IPS-20b (cell line): ENCODE data around the gene KIRREL3.

Source experiments
- H3K27ac ChIP-seq: one replicate; pipeline ENCODE4 v1.5.1; 2013; ENCODE audit warnings: low read length
- H3K27me3 ChIP-seq: 2 replicates; pipeline ENCODE4 v1.6.1; 2013; ENCODE audit warnings: mild to moderate bottlenecking, low read length, inconsistent platforms; ENCODE audit not compliant: insufficient read depth
- H3K36me3 ChIP-seq: 2 replicates; pipeline ENCODE4 v1.6.1; 2013; ENCODE audit warnings: low read depth, mild to moderate bottlenecking, inconsistent platforms, low read length, moderate library complexity; ENCODE audit not compliant: insufficient read depth
- H3K4me1 ChIP-seq: 2 replicates; pipeline ENCODE4 v1.6.1; 2013; ENCODE audit warnings: mild to moderate bottlenecking, control low read depth, inconsistent platforms, low read length, moderate library complexity; ENCODE audit not compliant: insufficient read depth
- H3K4me3 ChIP-seq: 2 replicates; pipeline ENCODE4 v1.5.1; 2013; ENCODE audit warnings: mild to moderate bottlenecking, low read length, inconsistent platforms
- H3K9ac ChIP-seq: 2 replicates; pipeline ENCODE4 v1.6.1; 2013; ENCODE audit warnings: low read depth, mild to moderate bottlenecking, inconsistent platforms, low read length, moderate library complexity
- H3K9me3 ChIP-seq: 2 replicates; pipeline ENCODE4 v1.6.1; 2013; ENCODE audit warnings: mild to moderate bottlenecking, low read depth, low read length, inconsistent platforms; ENCODE audit not compliant: insufficient read depth

Gene KIRREL3

DNA sequence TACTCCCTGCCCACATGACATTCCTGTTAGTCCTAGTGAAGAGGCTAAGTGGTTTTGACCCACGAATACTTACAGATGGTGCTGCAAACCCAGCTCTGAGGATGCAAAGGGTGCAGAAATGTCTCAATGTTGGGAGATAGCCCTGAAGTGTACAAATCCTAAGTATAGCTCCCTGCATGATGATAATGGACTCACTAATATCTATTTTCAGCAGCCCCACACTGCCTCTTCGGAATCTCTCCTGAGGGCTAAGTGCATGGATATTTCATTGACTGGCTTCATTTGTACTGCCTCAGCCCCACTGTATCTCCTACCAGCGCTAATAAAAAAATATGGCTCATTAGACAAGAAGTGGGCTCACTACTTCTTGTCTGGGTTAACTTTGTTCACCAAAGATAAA, 114.5 kb downstream of the KIRREL3 start:
- Histone ChIP-seq H3K4me3 (no peak overlapping the region), H3K9ac (no peak overlapping the region)

GRCh38 chr11:126884594-126884993, 116.0 kb downstream of the KIRREL3 start:
- H3K27ac ChIP-seq: no peak overlapping the region
- no peaks in the 10 kb centered on the region for H3K27me3 ChIP-seq
- H3K9ac ChIP-seq: no peak overlapping the region
- H3K4me3 ChIP-seq: no peak overlapping the region
- no peaks in the 10 kb centered on the region for H3K9me3 ChIP-seq
- H3K36me3 ChIP-seq: no peaks in the 10 kb centered on the region
- H3K4me1 ChIP-seq: no peaks in the 10 kb centered on the region

More for the DNA sequence above, 114.5 kb downstream of the KIRREL3 start:
- Histone ChIP-seq H3K27me3 (no peaks in the 10 kb centered on the region), H3K4me1 (peaks cover 11% of the 10 kb centered on the region; the same call in 1 of the 2 replicates), H3K27ac (no peak overlapping the region), H3K9me3 (no peaks in the 10 kb centered on the region), H3K36me3 (no peaks in the 10 kb centered on the region)

GRCh38 chr11:126884192-126884591, 116.4 kb downstream of the KIRREL3 start:
- no peaks in the 10 kb centered on the region for H3K9me3 ChIP-seq
- no peaks in the 10 kb centered on the region for H3K27me3 ChIP-seq
- H3K27ac ChIP-seq: no peak overlapping the region
- H3K9ac ChIP-seq: no peak overlapping the region
- H3K36me3 ChIP-seq: no peaks in the 10 kb centered on the region
- no peak overlapping the region for H3K4me3 ChIP-seq
- H3K4me1 ChIP-seq: no peaks in the 10 kb centered on the region

- Histone ChIP-seq H3K27ac (no peak overlapping the region), H3K9me3 (no peaks in the 10 kb centered on the region), H3K9ac (no peak overlapping the region), H3K4me1 (no peaks in the 10 kb centered on the region), H3K36me3 (no peaks in the 10 kb centered on the region), H3K27me3 (no peaks in the 10 kb centered on the region), H3K4me3 (no peak overlapping the region)
These were observed 119.7 kb downstream of the KIRREL3 start for GRCh38 chr11:126880872-126881271.

GRCh38 chr11:126879516-126879915, 121.1 kb downstream of the KIRREL3 start:
- Histone ChIP-seq H3K27ac (no peak overlapping the region), H3K4me1 (no peaks in the 10 kb centered on the region), H3K27me3 (no peaks in the 10 kb centered on the region), H3K36me3 (no peaks in the 10 kb centered on the region), H3K9me3 (no peaks in the 10 kb centered on the region), H3K9ac (no peak overlapping the region), H3K4me3 (no peak overlapping the region)

GRCh38 chr11:126878913-126879482, 121.6 kb downstream of the KIRREL3 start:
- H3K9ac ChIP-seq: no peak overlapping the region
- no peaks in the 10 kb centered on the region for H3K9me3 ChIP-seq
- no peaks in the 10 kb centered on the region for H3K4me1 ChIP-seq
- H3K4me3 ChIP-seq: no peak overlapping the region
- no peaks in the 10 kb centered on the region for H3K27me3 ChIP-seq
- H3K36me3 ChIP-seq: no peaks in the 10 kb centered on the region
- H3K27ac ChIP-seq: no peak overlapping the region

GRCh38 chr11:126874831-126875230, 125.7 kb downstream of the KIRREL3 start:
- Histone ChIP-seq H3K36me3 (no peaks in the 10 kb centered on the region), H3K4me3 (no peak overlapping the region), H3K9me3 (peaks cover 12% of the 10 kb centered on the region; the same call in 1 of the 2 replicates), H3K27me3 (no peaks in the 10 kb centered on the region), H3K9ac (no peak overlapping the region), H3K27ac (no peak overlapping the region), H3K4me1 (no peaks in the 10 kb centered on the region)

- H3K9me3 ChIP-seq: peaks cover 12% of the 10 kb centered on the region; the same call in 1 of the 2 replicates
- H3K27me3 ChIP-seq: no peaks in the 10 kb centered on the region
- H3K27ac ChIP-seq: no peak overlapping the region
- H3K4me3 ChIP-seq: no peak overlapping the region
- no peaks in the 10 kb centered on the region for H3K4me1 ChIP-seq
- no peaks in the 10 kb centered on the region for H3K36me3 ChIP-seq
- no peak overlapping the region for H3K9ac ChIP-seq
These were observed 126.3 kb downstream of the KIRREL3 start for GRCh38 chr11:126874276-126874675.

DNA sequence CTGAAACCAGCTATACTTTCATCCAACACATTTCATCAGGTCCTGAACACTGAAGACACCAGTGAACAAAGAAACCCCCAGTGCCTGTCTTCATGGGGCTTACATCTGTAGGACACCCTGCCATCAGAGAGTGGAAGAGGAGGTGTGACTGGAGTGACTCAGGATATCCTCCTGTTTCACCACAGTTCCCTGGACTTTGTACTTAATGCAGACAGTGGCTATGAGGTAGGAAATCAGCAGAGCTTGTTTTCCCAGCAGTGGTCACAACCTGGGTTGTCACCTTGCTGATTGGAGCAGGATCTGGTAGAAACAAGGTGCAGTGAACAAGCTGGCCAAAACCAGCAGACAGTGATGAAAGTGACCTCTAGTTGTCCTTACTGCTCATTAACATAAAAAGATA, 128.8 kb downstream of the KIRREL3 start:
- H3K4me1 ChIP-seq: no peaks in the 10 kb centered on the region
- no peak overlapping the region for H3K27ac ChIP-seq
- peaks cover 12% of the 10 kb centered on the region; the same call in 1 of the 2 replicates for H3K9me3 ChIP-seq
- H3K36me3 ChIP-seq: no peaks in the 10 kb centered on the region
- H3K4me3 ChIP-seq: no peak overlapping the region
- H3K27me3 ChIP-seq: no peaks in the 10 kb centered on the region
- H3K9ac ChIP-seq: no peak overlapping the region

GRCh38 chr11:126870021-126870420, 130.5 kb downstream of the KIRREL3 start:
- H3K4me3 ChIP-seq: no peak overlapping the region
- H3K9me3 ChIP-seq: peaks cover 12% of the 10 kb centered on the region; the same call in 1 of the 2 replicates
- H3K9ac ChIP-seq: no peak overlapping the region
- H3K27me3 ChIP-seq: no peaks in the 10 kb centered on the region
- no peak overlapping the region for H3K27ac ChIP-seq
- no peaks in the 10 kb centered on the region for H3K4me1 ChIP-seq
- no peaks in the 10 kb centered on the region for H3K36me3 ChIP-seq

GRCh38 chr11:126868741-126869140, 131.8 kb downstream of the KIRREL3 start:
- no peak overlapping the region for H3K27ac ChIP-seq
- no peak overlapping the region for H3K9ac ChIP-seq
- H3K4me1 ChIP-seq: no peaks in the 10 kb centered on the region
- no peaks in the 10 kb centered on the region for H3K36me3 ChIP-seq
- H3K9me3 ChIP-seq: peaks cover 12% of the 10 kb centered on the region; the same call in 1 of the 2 replicates
- H3K4me3 ChIP-seq: no peak overlapping the region
- peaks cover 4% of the 10 kb centered on the region; the same call in 1 of the 2 replicates for H3K27me3 ChIP-seq

- Histone ChIP-seq H3K36me3 (no peaks in the 10 kb centered on the region), H3K4me1 (no peaks in the 10 kb centered on the region), H3K9ac (no peak overlapping the region), H3K27me3 (peaks cover 4% of the 10 kb centered on the region; the same call in 1 of the 2 replicates), H3K9me3 (no peaks in the 10 kb centered on the region), H3K4me3 (no peak overlapping the region), H3K27ac (no peak overlapping the region)
These were observed 135.6 kb downstream of the KIRREL3 start for GRCh38 chr11:126864934-126865333.
